Progenitor cell of endocrine pancreas (in vitro differentiated cells): ENCODE data around the gene KIF5B. TPM values are rescaled to one million over a fixed set of nuclear protein-coding genes. Genes with fewer than 3 reads are reported as not detected.
"Not testable (repeated sequence)": the region's sequence is repeated elsewhere in the genome, so short reads cannot be mapped to it uniquely, and the experiment has no call there.

Experiments used
- DNase-seq: peaks from one replicate; pipeline ENCODE4 v3.0.0; 2021; ENCODE audit warnings: low spot score; ENCODE audit not compliant: unreplicated experiment
- H3K27ac Mint-ChIP-seq: 2 replicates; pipeline ENCODE4 v1.8.0; 2021; ENCODE audit warnings: mild to moderate bottlenecking, moderate library complexity, mixed read lengths
- H3K27me3 Mint-ChIP-seq: 2 replicates; pipeline ENCODE4 v1.8.0; 2021; ENCODE audit warnings: mixed read lengths
- H3K36me3 Mint-ChIP-seq: 2 replicates; pipeline ENCODE4 v1.8.0; 2022; ENCODE audit warnings: mixed read lengths; ENCODE audit not compliant: insufficient read depth
- H3K4me1 Mint-ChIP-seq: 2 replicates; pipeline ENCODE4 v1.8.0; 2021; ENCODE audit warnings: low read depth, mixed read lengths
- H3K4me3 Mint-ChIP-seq: 2 replicates; pipeline ENCODE4 v1.8.0; 2021; ENCODE audit warnings: low read depth, mild to moderate bottlenecking, moderate library complexity, mixed read lengths
- H3K9me3 Mint-ChIP-seq: 2 replicates; pipeline ENCODE4 v1.8.0; 2021; ENCODE audit warnings: low read depth, mixed read lengths
- total RNA-seq: library from RNA; stranded (reverse); gene quantifications from 2 replicates; pipeline ENCODE4 v1.2.1, GENCODE V29; 2021
- TF ChIP-seq, protein P1 (sequence below): fragments of 200-600 bp; sonication (generic); IDR thresholded peaks from one replicate; pipeline ENCODE4 v1.5.0; 2021; ENCODE audit warnings: antibody characterized with exemption, mild to moderate bottlenecking; ENCODE audit not compliant: unreplicated experiment

Gene KIF5B
- total RNA-seq, 1 donor from 2014 or later, result 111 TPM

DNA sequence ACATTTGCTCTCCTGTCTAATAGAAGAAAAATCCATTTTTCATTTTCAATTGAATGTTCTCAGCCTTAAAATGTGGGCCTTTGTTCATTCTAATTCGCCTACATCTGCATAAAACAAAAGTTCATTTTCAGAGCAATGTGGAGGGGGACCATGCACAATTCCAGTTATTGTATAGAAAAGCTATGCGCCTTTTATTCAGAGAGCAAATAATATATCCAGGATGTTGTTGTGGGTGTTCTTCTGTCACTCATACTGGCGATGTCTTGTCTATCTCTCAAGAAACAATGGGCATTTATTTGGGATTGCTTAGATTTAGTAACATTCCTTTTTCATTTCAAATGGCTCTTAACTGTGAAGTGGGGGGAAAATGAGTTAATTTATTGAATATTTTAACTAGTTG lies 56.4 kb downstream of the KIF5B start:
- H3K27ac Mint-ChIP-seq, result peak overlapping the region; percentile 59
- TF ChIP-seq, protein P1, sequence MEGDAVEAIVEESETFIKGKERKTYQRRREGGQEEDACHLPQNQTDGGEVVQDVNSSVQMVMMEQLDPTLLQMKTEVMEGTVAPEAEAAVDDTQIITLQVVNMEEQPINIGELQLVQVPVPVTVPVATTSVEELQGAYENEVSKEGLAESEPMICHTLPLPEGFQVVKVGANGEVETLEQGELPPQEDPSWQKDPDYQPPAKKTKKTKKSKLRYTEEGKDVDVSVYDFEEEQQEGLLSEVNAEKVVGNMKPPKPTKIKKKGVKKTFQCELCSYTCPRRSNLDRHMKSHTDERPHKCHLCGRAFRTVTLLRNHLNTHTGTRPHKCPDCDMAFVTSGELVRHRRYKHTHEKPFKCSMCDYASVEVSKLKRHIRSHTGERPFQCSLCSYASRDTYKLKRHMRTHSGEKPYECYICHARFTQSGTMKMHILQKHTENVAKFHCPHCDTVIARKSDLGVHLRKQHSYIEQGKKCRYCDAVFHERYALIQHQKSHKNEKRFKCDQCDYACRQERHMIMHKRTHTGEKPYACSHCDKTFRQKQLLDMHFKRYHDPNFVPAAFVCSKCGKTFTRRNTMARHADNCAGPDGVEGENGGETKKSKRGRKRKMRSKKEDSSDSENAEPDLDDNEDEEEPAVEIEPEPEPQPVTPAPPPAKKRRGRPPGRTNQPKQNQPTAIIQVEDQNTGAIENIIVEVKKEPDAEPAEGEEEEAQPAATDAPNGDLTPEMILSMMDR, result no peak
- no peaks in the 10 kb centered on the region for H3K27me3 Mint-ChIP-seq
- no peaks in the 10 kb centered on the region for H3K9me3 Mint-ChIP-seq
- H3K4me3 Mint-ChIP-seq, result no peak overlapping the region
- no peaks in the 10 kb centered on the region for H3K36me3 Mint-ChIP-seq
- DNase-seq, result no peak
- H3K4me1 Mint-ChIP-seq, result peaks cover 16% of the 10 kb centered on the region

DNA sequence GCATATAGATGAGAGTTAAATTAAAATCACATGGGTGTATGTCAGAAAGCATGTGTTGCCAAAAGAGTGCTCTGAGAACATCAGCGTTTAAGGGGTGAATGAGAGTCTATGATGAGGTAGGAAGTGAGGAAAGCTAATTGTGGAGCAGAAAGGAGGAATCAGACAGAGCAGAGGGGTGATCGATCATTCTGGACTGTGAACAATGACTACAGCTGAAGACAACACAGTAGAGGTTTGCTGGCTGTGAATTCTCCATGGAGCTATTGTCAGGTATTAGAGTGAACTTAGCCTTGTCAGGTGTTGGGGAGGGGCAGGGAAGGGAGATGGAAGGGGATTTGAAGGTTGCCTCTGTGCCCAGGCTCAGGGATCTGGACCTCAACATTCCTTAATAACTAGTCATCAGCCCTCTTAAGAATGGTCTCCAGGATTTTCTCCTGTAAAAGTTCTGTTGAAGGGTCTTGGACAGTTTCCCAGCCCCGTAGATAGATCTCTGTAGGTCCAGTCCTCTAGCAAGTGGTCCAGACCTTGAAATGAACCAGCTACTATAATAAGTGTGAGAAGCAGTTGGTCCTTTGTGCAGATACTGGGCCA lies 57.1 kb downstream of the KIF5B start:
- TF ChIP-seq, protein P1, result no peak
- H3K27me3 Mint-ChIP-seq, result no peaks in the 10 kb centered on the region
- no peak overlapping the region for H3K27ac Mint-ChIP-seq
- DNase-seq, result no peak
- no peaks in the 10 kb centered on the region for H3K36me3 Mint-ChIP-seq
- H3K4me3 Mint-ChIP-seq, result no peak overlapping the region
- H3K9me3 Mint-ChIP-seq, result no peaks in the 10 kb centered on the region
- peaks cover 16% of the 10 kb centered on the region for H3K4me1 Mint-ChIP-seq

DNA sequence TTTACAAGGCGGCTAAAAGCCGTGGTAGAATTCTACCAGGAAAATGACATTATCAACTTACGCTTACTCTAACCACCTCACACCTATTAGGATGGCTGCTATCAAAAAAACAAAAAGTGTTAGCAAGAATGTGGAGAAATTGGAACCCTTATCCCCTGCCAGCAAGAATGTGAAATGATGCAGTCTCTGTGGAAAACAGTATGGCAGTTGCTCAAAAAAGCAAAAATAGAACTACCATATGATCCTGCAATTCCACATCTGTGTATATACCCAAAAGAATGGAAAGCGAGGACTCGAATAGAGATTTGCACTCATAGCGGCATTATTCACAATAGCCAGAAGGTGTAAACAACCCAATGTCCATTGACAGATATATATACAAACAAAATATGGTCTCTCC lies 61.3 kb downstream of the KIF5B start:
- no peaks in the 10 kb centered on the region for H3K27me3 Mint-ChIP-seq
- no peak overlapping the region for H3K4me3 Mint-ChIP-seq
- H3K27ac Mint-ChIP-seq, result no peak overlapping the region
- peaks cover 4% of the 10 kb centered on the region for H3K9me3 Mint-ChIP-seq
- TF ChIP-seq, protein P1, result no peak
- peaks cover 3% of the 10 kb centered on the region for H3K4me1 Mint-ChIP-seq
- no peaks in the 10 kb centered on the region for H3K36me3 Mint-ChIP-seq
- no peak for DNase-seq

DNA sequence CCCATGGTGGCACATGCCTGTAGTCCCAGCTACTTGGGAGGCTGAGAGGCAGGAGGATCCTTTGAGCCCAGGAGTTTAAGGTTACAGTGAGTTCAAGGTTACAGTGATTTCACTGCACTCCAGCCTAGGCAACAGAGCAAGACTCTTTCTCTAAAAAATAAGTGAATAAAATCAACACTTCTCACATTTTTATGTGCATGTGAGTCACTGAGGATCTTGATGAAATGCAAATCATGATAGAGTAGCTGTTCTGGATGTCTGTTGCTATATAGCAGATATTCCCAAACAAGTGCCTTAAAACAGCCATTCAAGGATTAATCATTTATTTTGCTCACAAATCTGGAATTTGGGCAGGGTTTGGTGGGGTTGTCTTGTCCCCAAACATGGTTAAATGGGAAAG lies 65.3 kb downstream of the KIF5B start:
- H3K36me3 Mint-ChIP-seq, result no peaks in the 10 kb centered on the region
- peaks cover 11% of the 10 kb centered on the region for H3K9me3 Mint-ChIP-seq
- H3K27ac Mint-ChIP-seq, result no peak overlapping the region
- H3K27me3 Mint-ChIP-seq, result no peaks in the 10 kb centered on the region
- no peak for DNase-seq
- H3K4me1 Mint-ChIP-seq, result no peaks in the 10 kb centered on the region
- H3K4me3 Mint-ChIP-seq, result no peak overlapping the region
- TF ChIP-seq, protein P1, result no peak

DNA sequence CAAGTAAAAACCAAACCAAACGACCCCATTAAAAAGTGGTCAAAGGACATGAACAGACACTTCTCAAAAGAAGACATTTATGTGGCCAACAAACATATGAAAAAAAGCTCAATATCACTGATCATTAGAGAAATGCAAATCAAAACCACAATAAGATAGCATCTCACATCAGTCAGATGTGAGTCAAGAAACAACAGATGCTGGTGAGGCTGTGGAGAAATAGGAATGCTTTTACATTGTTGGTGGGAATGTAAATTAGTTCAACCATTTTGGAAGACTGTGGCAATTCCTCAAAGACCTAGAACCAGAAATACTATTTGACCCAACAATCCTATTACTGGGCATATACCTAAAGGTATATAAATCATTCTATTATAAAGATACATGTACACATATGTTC lies 68.4 kb downstream of the KIF5B start:
- not testable (repeated sequence) for H3K9me3 Mint-ChIP-seq, H3K27me3 Mint-ChIP-seq, H3K4me1 Mint-ChIP-seq, H3K36me3 Mint-ChIP-seq, H3K27ac Mint-ChIP-seq, H3K4me3 Mint-ChIP-seq, DNase-seq

DNA sequence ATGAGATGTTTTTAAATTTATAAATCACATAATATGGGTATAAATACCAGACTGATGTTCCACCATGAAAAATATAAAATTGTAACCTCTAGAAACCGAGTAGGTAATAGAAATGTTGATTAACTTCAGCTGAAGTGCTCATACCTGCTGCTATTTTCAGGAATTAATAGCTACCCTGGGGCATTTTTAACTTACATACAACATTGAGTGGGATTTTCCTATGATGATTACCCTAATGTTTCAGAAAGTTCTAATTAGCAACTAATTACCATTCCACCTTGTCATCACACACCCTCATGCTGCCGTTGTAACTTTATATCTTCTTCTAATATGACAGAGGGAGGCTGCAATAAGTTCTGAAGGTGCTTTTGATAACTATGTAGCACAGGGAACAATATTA lies 74.1 kb downstream of the KIF5B start:
- H3K27ac Mint-ChIP-seq, result no peak overlapping the region
- TF ChIP-seq, protein P1, result no peak
- peaks cover 9% of the 10 kb centered on the region for H3K36me3 Mint-ChIP-seq
- no peak for DNase-seq
- no peak overlapping the region for H3K4me3 Mint-ChIP-seq
- H3K4me1 Mint-ChIP-seq, result no peaks in the 10 kb centered on the region
- no peaks in the 10 kb centered on the region for H3K27me3 Mint-ChIP-seq
- peaks cover 9% of the 10 kb centered on the region for H3K9me3 Mint-ChIP-seq
